K562 (cell line): ENCODE results near the gene AP4S1. TPM values are rescaled to one million over a fixed set of nuclear protein-coding genes. Genes with fewer than 3 reads are reported as not detected.
A peak's percentile ranks its signal among the peaks of the same experiment; 100 is the strongest.

ENCODE experiments used
- ATAC-seq: fragments of 200-7000 bp; cut with Tn5 transposase; 3 replicates; pipeline ENCODE4 v1.9.1; 2020; ENCODE audit warnings: moderate library complexity
- BruUV-seq: library from RNA; stranded (reverse); fragments of 400-500 nt; replicated peaks from 2 replicates; lab custom pipeline; 2021; lab: Mats Ljungman, UMichigan
- CTCF ChIA-PET: fragments of 300-600 bp; formaldehyde crosslinking; extraction: SDS; loops from one replicate; lab custom pipeline; 2021; ENCODE audit warnings: low intra/inter-chr PET ratio; lab: Yijun Ruan, JAX
- POLR2A ChIA-PET: fragments of 300-600, 350-650 bp; sonication (Branson Sonifier 250); formaldehyde crosslinking; extraction: SDS; loops from one replicate; lab custom pipeline; 2021; ENCODE audit warnings: antibody characterized with exemption, inconsistent platforms; lab: Yijun Ruan, JAX
- DNase-seq, 4 experiments: peaks; one replicate each; pipeline versions ENCODE4 v3.0.0 to v3.0.0-alpha.2; 2011 to 2018; ENCODE audit warnings: low spot score in 3 of 4, mixed read lengths in 3 of 4; ENCODE audit errors: extremely low read depth in 1 of 4
- FAIRE-seq: peaks from 2 replicates; lab custom pipeline; 2011; peaks lifted over from hg19 to GRCh38; lab: Jason Lieb, UNC
- H2AFZ ChIP-seq: 2 replicates; pipeline ENCODE4 v1.6.0; 2011; ENCODE audit warnings: low read depth, low read length, control low read depth, inconsistent platforms
- H3K27ac ChIP-seq: fragments of 200-600 bp; 3 replicates; pipeline ENCODE4 v1.8.0; 2011; ENCODE audit warnings: low read depth, mild to moderate bottlenecking, control low read depth, inconsistent platforms, low read length, moderate library complexity, mixed read lengths; ENCODE audit errors: extremely low read depth
- H3K27me3 ChIP-seq, 2 experiments: fragments of 300-600 bp in 1 of 2; 2 replicates in 1 of 2; 3 replicates in 1 of 2; pipeline versions ENCODE4 v1.6.0 to v1.8.0; 2011; ENCODE audit warnings: inconsistent platforms in 2 of 2, low read length in 2 of 2, mild to moderate bottlenecking in 1 of 2, mixed read lengths in 1 of 2, moderate library complexity in 1 of 2; ENCODE audit not compliant: control insufficient read depth in 2 of 2, insufficient read depth in 2 of 2
- H3K36me3 ChIP-seq: fragments of 300-600 bp; 3 replicates; pipeline ENCODE4 v1.8.0; 2011; ENCODE audit warnings: mild to moderate bottlenecking, low read length, inconsistent platforms; ENCODE audit not compliant: control insufficient read depth, insufficient read depth
- H3K4me1 ChIP-seq, 2 experiments: fragments of 200-600 bp in 1 of 2; replicated peaks in 1 of 2; 2 replicates in 1 of 2; 3 replicates in 1 of 2; pipeline versions ENCODE4 v1.5.1 to v1.8.0; 2011; ENCODE audit warnings: inconsistent platforms in 2 of 2, low read length in 2 of 2, mild to moderate bottlenecking in 1 of 2, mixed read lengths in 1 of 2, moderate library complexity in 1 of 2; ENCODE audit not compliant: control insufficient read depth in 2 of 2, insufficient read depth in 2 of 2
- H3K4me2 ChIP-seq: 2 replicates; pipeline ENCODE4 v1.6.1; 2011; ENCODE audit warnings: low read length, control low read depth, inconsistent platforms, mixed read lengths; ENCODE audit not compliant: insufficient read depth
- H3K4me3 ChIP-seq: fragments of 200-600 bp; sonication (generic), shearing (Covaris generic); 2 replicates; pipeline ENCODE4 v1.5.1; 2016; ENCODE audit warnings: control low read depth, inconsistent platforms
- H3K79me2 ChIP-seq: fragments of 200-600 bp; 3 replicates; pipeline ENCODE4 v1.8.0; 2011; ENCODE audit warnings: low read length, inconsistent platforms; ENCODE audit not compliant: control insufficient read depth, insufficient read depth
- H3K9ac ChIP-seq, 2 experiments: 2 replicates each; pipeline versions ENCODE4 v1.6.0 to v1.6.1; 2011; ENCODE audit warnings: low read depth in 2 of 2, low read length in 2 of 2, control low read depth in 1 of 2, inconsistent platforms in 1 of 2, mild to moderate bottlenecking in 1 of 2, mixed read lengths in 1 of 2; ENCODE audit not compliant: insufficient read depth in 1 of 2
- H3K9me1 ChIP-seq: one replicate; pipeline ENCODE4 v1.6.0; 2011; ENCODE audit warnings: inconsistent platforms, mild to moderate bottlenecking, low read length, moderate library complexity; ENCODE audit not compliant: control insufficient read depth, insufficient read depth
- H3K9me3 ChIP-seq: replicated peaks from 2 replicates; pipeline ENCODE4 v1.5.1; 2011; ENCODE audit warnings: low read depth, low read length, inconsistent platforms; ENCODE audit not compliant: control insufficient read depth, insufficient read depth
- H4K20me1 ChIP-seq: replicated peaks from 2 replicates; pipeline ENCODE4 v1.6.1; 2011; ENCODE audit warnings: low read length, inconsistent platforms, mixed read lengths; ENCODE audit not compliant: control insufficient read depth, insufficient read depth
- CHAMP1 ChIP-seq: fragments of 450-650 bp; IDR thresholded peaks from 2 replicates; pipeline ENCODE4 v1.6.1; 2016; ENCODE audit warnings: mild to moderate bottlenecking
- HMG20A ChIP-seq: fragments of 450-650 bp; formaldehyde crosslinking; conservative IDR thresholded peaks from 2 replicates; pipeline ENCODE4 v1.4.0; 2020; ENCODE audit warnings: mild to moderate bottlenecking, mixed read lengths
- KLF6 ChIP-seq: fragments of 250-450 bp; sonication (Bioruptor Pico); IDR thresholded peaks from 2 replicates; pipeline ENCODE4 v1.4.0; 2020; ENCODE audit warnings: mild to moderate bottlenecking, moderate library complexity, borderline replicate concordance
- MYNN ChIP-seq, 2 experiments: sonication (generic); formaldehyde crosslinking in 1 of 2; IDR thresholded peaks; 2 replicates each; pipeline versions ENCODE4 v1.5.0 to v1.6.1; 2016 to 2020; ENCODE audit warnings: antibody characterized with exemption in 1 of 2, missing genetic modification reagents in 1 of 2
- NCOA6 ChIP-seq: fragments of 450-650 bp; IDR thresholded peaks from 2 replicates; pipeline ENCODE4 v1.6.1; 2017; ENCODE audit warnings: mild to moderate bottlenecking
- TAF15 ChIP-seq: fragments of 200-400 bp; formaldehyde crosslinking; IDR thresholded peaks from 2 replicates; pipeline ENCODE4 v1.6.1; 2017; ENCODE audit warnings: mild to moderate bottlenecking, low read depth, low read length, moderate library complexity
- U2AF2 ChIP-seq: fragments of 200-400 bp; formaldehyde crosslinking; optimal IDR thresholded peaks from 2 replicates; pipeline ENCODE3; 2017; ENCODE audit warnings: low read depth, mild to moderate bottlenecking, low read length
- ZNF121 ChIP-seq: sonication (generic); formaldehyde crosslinking; conservative IDR thresholded peaks from 2 replicates; pipeline ENCODE4 v1.8.0; 2022; ENCODE audit warnings: missing genetic modification reagents
- ZNF717 ChIP-seq: fragments of 250-450 bp; sonication (Bioruptor Pico); IDR thresholded peaks from 2 replicates; pipeline ENCODE4 v1.5.0; 2021
- WGBS: fragments of 100-300 bp; shearing (Covaris generic); methylation state at CpG from one replicate; pipeline ENCODE4 v1.1.6; 2016; ENCODE audit warnings: low coverage, mixed read lengths; ENCODE audit not compliant: insufficient coverage; ENCODE audit errors: missing lambda C conversion rate; 5-methylcytosine and 5-hydroxymethylcytosine counted together
- in situ Hi-C: fragments of 300-500 bp; cut with MboI; formaldehyde crosslinking; loops from 4 replicates; pipeline ENCODE4 v1.15.0; 2018; ENCODE audit warnings: inconsistent platforms, mixed read lengths
- intact Hi-C: fragments of 100-400 bp; cut with micrococcal nuclease; formaldehyde crosslinking; loops from 2 replicates; pipeline ENCODE4 v1.14.2; 2022
- polyA plus RNA-seq, 8 experiments: library from polyadenylated mRNA; depleted of rRNA in 4 of 8; stranded (reverse) in 5 of 8; unstranded in 3 of 8; fragments of >200 nt; fragmentation: Nextera tagmentation in 2 of 8; fragmentation: Illumina TruSeq in 1 of 8; extraction: Ambion mirVana in 2 of 8; extraction: Trizol in 1 of 8; gene quantifications; 2 replicates each; pipeline versions ENCODE4 v1.2.1 to v1.2.3, GENCODE V29; 2011 to 2014; ENCODE audit warnings: inconsistent platforms in 1 of 8, missing spikeins in 1 of 8
- total RNA-seq, 7 experiments: library from RNA; depleted of rRNA in 6 of 7; stranded (reverse); fragments of >200 nt in 6 of 7; fragmentation: Illumina TruSeq in 2 of 7; extraction: Trizol in 2 of 7; gene quantifications; 2 replicates each; pipeline versions ENCODE4 v1.2.1 to v1.2.3, GENCODE V29; 2011 to 2021; ENCODE audit warnings: low replicate concordance in 1 of 7
- TF ChIP-seq, protein P1 (sequence below): fragments of 450-650 bp; formaldehyde crosslinking; conservative IDR thresholded peaks from 2 replicates; pipeline ENCODE4 v1.4.0; 2022; ENCODE audit warnings: mild to moderate bottlenecking, missing genetic modification characterization
- TF ChIP-seq, protein P2 (sequence below): fragments of 450-650 bp; IDR thresholded peaks from 2 replicates; pipeline ENCODE4 v1.6.1; 2014; ENCODE audit warnings: low read depth, mild to moderate bottlenecking, moderate library complexity, borderline replicate concordance

AP4S1 gene
- total and polyA plus RNA-seq, 9 of the 15 experiments (the other 6 are each of a cell fraction or from before 2014, with no cell fraction given): 3.7 to 7.8 (median 5.9) TPM

DNA sequence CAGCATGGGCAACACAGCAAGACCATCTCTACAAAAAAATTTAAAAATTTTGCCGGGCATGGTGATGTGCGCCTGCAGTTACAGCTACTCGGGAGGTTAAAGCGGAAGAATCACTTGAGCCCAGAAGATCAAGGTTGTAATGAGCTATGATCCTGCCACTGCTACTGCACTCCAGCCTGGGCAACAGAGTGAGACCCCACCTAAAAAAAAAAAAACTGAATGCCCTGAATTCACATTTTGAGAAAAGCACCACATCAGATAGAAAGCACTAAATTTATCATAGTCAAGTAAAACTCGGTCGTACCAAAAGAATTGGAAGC, 24.1 kb upstream of the AP4S1 start:
- H3K9me1 ChIP-seq: no peaks in the 10 kb centered on the region
- no peaks in the 10 kb centered on the region for H4K20me1 ChIP-seq
- TF ChIP-seq ZNF121 (CRISPR knock-in tag) (peak; percentile 75), HMG20A (CRISPR knock-in tag) (no peak), ZNF717 (no peak)
- CTCF ChIA-PET: no interaction called here
- H3K4me1 ChIP-seq: no peaks in the 10 kb centered on the region; a peak in 1 of 5 replicates
- no peak overlapping the region for H3K4me3 ChIP-seq
- intact Hi-C loops (no loop called here), in situ Hi-C loops (no loop called here)
- WGBS: 98% methylated on average over 6 of the region's 6 CpGs
- POLR2A ChIA-PET: interaction anchor here (0.5 to 1.0 kb wide), 3 partner anchors 18 to 39 kb away, joined by 3 to 4 read pairs (median 4); no protein-coding TSS in a partner anchor
- no peaks in the 10 kb centered on the region for H3K27me3 ChIP-seq
- peaks cover 92% of the 10 kb centered on the region for H3K79me2 ChIP-seq
- peaks cover 7% of the 10 kb centered on the region; the same call in 1 of the 2 replicates for H3K9me3 ChIP-seq
- H3K27ac ChIP-seq: no peak overlapping the region
- no peak overlapping the region for H3K4me2 ChIP-seq
- FAIRE-seq: no peak
- no peak overlapping the region for H3K9ac ChIP-seq
- no peak for ATAC-seq
- peaks cover 34% of the 10 kb centered on the region; the same call in 2 of the 3 replicates for H3K36me3 ChIP-seq
- no TSS peak for BruUV-seq
- no peak for DNase-seq
- H2AFZ ChIP-seq: no peak overlapping the region

DNA sequence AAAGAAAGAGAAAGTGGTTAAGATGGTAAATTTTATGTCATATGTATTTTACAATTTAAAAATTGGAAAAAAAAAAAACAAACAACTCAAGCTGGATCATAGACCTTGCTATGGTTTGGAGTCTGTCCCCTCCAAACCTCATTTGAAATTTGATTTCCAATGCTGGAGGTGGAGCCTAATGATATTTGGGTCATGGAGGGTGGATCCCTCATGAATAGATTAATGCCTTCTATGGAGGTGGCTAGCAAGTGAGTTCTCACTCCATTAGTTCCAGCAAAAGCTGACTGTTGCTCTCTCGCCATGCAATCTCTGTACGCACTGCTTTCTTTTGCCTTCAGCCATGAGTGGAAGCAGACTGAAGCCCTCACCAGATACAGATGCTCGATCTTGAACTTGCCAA, 22.2 kb upstream of the AP4S1 start:
- Histone ChIP-seq H3K4me2 (no peak overlapping the region), H3K9me1 (no peaks in the 10 kb centered on the region), H3K36me3 (peaks cover 35% of the 10 kb centered on the region; the same call in 2 of the 3 replicates), H2AFZ (no peak overlapping the region), H4K20me1 (no peaks in the 10 kb centered on the region), H3K4me3 (no peak overlapping the region), H3K27ac (no peak overlapping the region), H3K9ac (no peak overlapping the region), H3K4me1 (no peaks in the 10 kb centered on the region), H3K9me3 (peaks cover 4% of the 10 kb centered on the region; the same call in 1 of the 2 replicates), H3K27me3 (no peaks in the 10 kb centered on the region), H3K79me2 (peaks cover 91% of the 10 kb centered on the region)
- POLR2A ChIA-PET: interaction anchor here (1.0 to 1.5 kb wide), 2 partner anchors 15 to 17 kb away, joined by 3 to 4 read pairs; no protein-coding TSS in a partner anchor
- in situ Hi-C loops: no loop called here
- ATAC-seq: no peak; the same call in 2 of the 3 replicates
- no peak for DNase-seq
- no peak for FAIRE-seq
- intact Hi-C loops: no loop called here
- no TSS peak for BruUV-seq
- CTCF ChIA-PET: no interaction called here
- 97% methylated on average over 3 of the region's 3 CpGs for WGBS
- TF ChIP-seq KLF6 (CRISPR knock-in tag): no peak
- no peak for TF ChIP-seq NCOA6
- TF ChIP-seq U2AF2: no peak
- no peak for TF ChIP-seq MYNN (IDR thresholded peaks at IDR 0.05)
- no peak for TF ChIP-seq MYNN (CRISPR knock-in tag; IDR thresholded peaks at IDR 0.05)
- TF ChIP-seq, protein P1, sequence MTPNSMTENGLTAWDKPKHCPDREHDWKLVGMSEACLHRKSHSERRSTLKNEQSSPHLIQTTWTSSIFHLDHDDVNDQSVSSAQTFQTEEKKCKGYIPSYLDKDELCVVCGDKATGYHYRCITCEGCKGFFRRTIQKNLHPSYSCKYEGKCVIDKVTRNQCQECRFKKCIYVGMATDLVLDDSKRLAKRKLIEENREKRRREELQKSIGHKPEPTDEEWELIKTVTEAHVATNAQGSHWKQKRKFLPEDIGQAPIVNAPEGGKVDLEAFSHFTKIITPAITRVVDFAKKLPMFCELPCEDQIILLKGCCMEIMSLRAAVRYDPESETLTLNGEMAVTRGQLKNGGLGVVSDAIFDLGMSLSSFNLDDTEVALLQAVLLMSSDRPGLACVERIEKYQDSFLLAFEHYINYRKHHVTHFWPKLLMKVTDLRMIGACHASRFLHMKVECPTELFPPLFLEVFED (CRISPR knock-in tag): no peak
- TF ChIP-seq, protein P2, sequence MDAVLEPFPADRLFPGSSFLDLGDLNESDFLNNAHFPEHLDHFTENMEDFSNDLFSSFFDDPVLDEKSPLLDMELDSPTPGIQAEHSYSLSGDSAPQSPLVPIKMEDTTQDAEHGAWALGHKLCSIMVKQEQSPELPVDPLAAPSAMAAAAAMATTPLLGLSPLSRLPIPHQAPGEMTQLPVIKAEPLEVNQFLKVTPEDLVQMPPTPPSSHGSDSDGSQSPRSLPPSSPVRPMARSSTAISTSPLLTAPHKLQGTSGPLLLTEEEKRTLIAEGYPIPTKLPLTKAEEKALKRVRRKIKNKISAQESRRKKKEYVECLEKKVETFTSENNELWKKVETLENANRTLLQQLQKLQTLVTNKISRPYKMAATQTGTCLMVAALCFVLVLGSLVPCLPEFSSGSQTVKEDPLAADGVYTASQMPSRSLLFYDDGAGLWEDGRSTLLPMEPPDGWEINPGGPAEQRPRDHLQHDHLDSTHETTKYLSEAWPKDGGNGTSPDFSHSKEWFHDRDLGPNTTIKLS: no peak
- TF ChIP-seq CHAMP1: no peak
- TF ChIP-seq TAF15: no peak
